ENCODE results near the gene RBM26.

- no peak for TF ChIP-seq CTCF (conservative IDR thresholded peaks at IDR 0.05 in 1 of 2, IDR thresholded peaks at IDR 0.05 in 1 of 2; ENCODE audit: extremely low read depth in 1 of 2, insufficient read depth in 1 of 2, low read depth in 1 of 2, low read length in 2 of 2)
- TF ChIP-seq EZH2 (IDR thresholded peaks at IDR 0.05; ENCODE audit: borderline replicate concordance, low read length) = no peak
Measured at GRCh38 chr13:79282508-79282907, 123.5 kb downstream of the RBM26 start.

Measured in mammary epithelial cell (primary cell).